ENCODE measurements around the gene COX4I1. TPM values are rescaled to one million over a fixed set of nuclear protein-coding genes. Genes with fewer than 3 reads are reported as not detected.

Gene COX4I1
- total RNA-seq, 1 experiment from 2014 or later, result 429 TPM

GRCh38 chr16:85812811-85813700 lies 13.6 kb downstream of the COX4I1 start:
- intact Hi-C loops (cut with micrococcal nuclease; ENCODE audit: unreplicated experiment), result no loop called here
- no peaks in the 10 kb centered on the region for H3K9me3 ChIP-seq (ENCODE audit: control insufficient read depth, insufficient read depth, low read depth, low read length)
- no peak for TF ChIP-seq REST (IDR thresholded peaks at IDR 0.05; ENCODE audit: insufficient read depth in 1 of 2, low read depth in 2 of 2, low read length in 1 of 2)
- no peak for TF ChIP-seq SIN3A (IDR thresholded peaks at IDR 0.05; ENCODE audit: borderline replicate concordance, insufficient read depth, low read depth, low read length)
- no peak for TF ChIP-seq TCF7L2 (IDR thresholded peaks at IDR 0.05; ENCODE audit: low read depth, low read length)
- no peak for TF ChIP-seq POLR2AphosphoS5 (IDR thresholded peaks at IDR 0.05; ENCODE audit: low read depth, low read length)
- no peak for TF ChIP-seq CTCF (IDR thresholded peaks at IDR 0.05)
- in situ Hi-C loops (cut with HindIII; ENCODE audit: low pct_unique_long_range_greater_than_20kb, low sequenced_read_pairs), result no loop called here
- ATAC-seq (no peak), DNase-seq (ENCODE audit: low read depth, low spot score) (no peak)
- ChIA-PET POLR2A (no interaction called here), CTCF (no interaction called here)
- H3K27me3 ChIP-seq (ENCODE audit: control insufficient read depth, insufficient read depth, low read length), result no peaks in the 10 kb centered on the region; the same call in 1 of the 2 replicates
- H3K36me3 ChIP-seq (ENCODE audit: control insufficient read depth, insufficient read depth, low read length), result no peaks in the 10 kb centered on the region
- no peak overlapping the region for H3K4me3 ChIP-seq (ENCODE audit: low read depth in 2 of 2, low read length in 2 of 2)
- no peaks in the 10 kb centered on the region for H3K4me1 ChIP-seq (ENCODE audit: control insufficient read depth, insufficient read depth, low read length)
- H3K27ac ChIP-seq (ENCODE audit: low read length), result no peak overlapping the region
- no TSS peak for BruUV-seq (replicated peaks)

- CTCF ChIA-PET, result no interaction called here
Measured at GRCh38 chr16:85816159-85816558, 16.7 kb downstream of the COX4I1 start.

More at GRCh38 chr16:85816159-85816558, 16.7 kb downstream of the COX4I1 start:
- Histone ChIP-seq H3K27ac (ENCODE audit: low read length) (no peak overlapping the region), H3K4me3 (ENCODE audit: low read depth in 2 of 2, low read length in 2 of 2) (no peak overlapping the region), H3K9me3 (ENCODE audit: control insufficient read depth, insufficient read depth, low read depth, low read length) (no peaks in the 10 kb centered on the region), H3K4me1 (ENCODE audit: control insufficient read depth, insufficient read depth, low read length) (no peaks in the 10 kb centered on the region), H3K27me3 (ENCODE audit: control insufficient read depth, insufficient read depth, low read length) (no peaks in the 10 kb centered on the region; the same call in 1 of the 2 replicates), H3K36me3 (ENCODE audit: control insufficient read depth, insufficient read depth, low read length) (no peaks in the 10 kb centered on the region)
- DNase-seq (ENCODE audit: low read depth, low spot score) (no peak), ATAC-seq (no peak)
- no TSS peak for BruUV-seq (replicated peaks)
- POLR2A ChIA-PET, result no interaction called here
- intact Hi-C loops (cut with micrococcal nuclease; ENCODE audit: unreplicated experiment) (no loop called here), in situ Hi-C loops (cut with HindIII; ENCODE audit: low pct_unique_long_range_greater_than_20kb, low sequenced_read_pairs) (no loop called here)
- no peak for TF ChIP-seq SIN3A (IDR thresholded peaks at IDR 0.05; ENCODE audit: borderline replicate concordance, insufficient read depth, low read depth, low read length)
- TF ChIP-seq POLR2AphosphoS5 (IDR thresholded peaks at IDR 0.05; ENCODE audit: low read depth, low read length), result no peak
- no peak for TF ChIP-seq CTCF (IDR thresholded peaks at IDR 0.05)
- TF ChIP-seq REST (IDR thresholded peaks at IDR 0.05; ENCODE audit: insufficient read depth in 1 of 2, low read depth in 2 of 2, low read length in 1 of 2), result no peak
- TF ChIP-seq TCF7L2 (IDR thresholded peaks at IDR 0.05; ENCODE audit: low read depth, low read length), result no peak
